GM10248 (cell line): ENCODE results near the gene DSTN.

Source experiments
- CTCF ChIA-PET: fragments of 300-600 bp; sonication (Branson Sonifier 250); formaldehyde crosslinking; extraction: SDS; loops from one replicate; lab custom pipeline; 2021; ENCODE audit warnings: antibody characterized with exemption; lab: Yijun Ruan, JAX
- POLR2A ChIA-PET: fragments of 350-650 bp; sonication (Branson Sonifier 250); formaldehyde crosslinking; extraction: SDS; loops from one replicate; lab custom pipeline; 2020; ENCODE audit warnings: antibody characterized with exemption; lab: Yijun Ruan, JAX
- DNase-seq: peaks from one replicate; pipeline ENCODE4 v3.0.0; 2012; ENCODE audit errors: extremely low spot score
- TF ChIP-seq, protein P1 (sequence below): IDR thresholded peaks from 2 replicates; pipeline ENCODE4 v1.5.1; 2012; ENCODE audit warnings: mild to moderate bottlenecking, low read depth; ENCODE audit errors: extremely low read depth, missing control alignments, control extremely low read depth

The DSTN gene

DNA sequence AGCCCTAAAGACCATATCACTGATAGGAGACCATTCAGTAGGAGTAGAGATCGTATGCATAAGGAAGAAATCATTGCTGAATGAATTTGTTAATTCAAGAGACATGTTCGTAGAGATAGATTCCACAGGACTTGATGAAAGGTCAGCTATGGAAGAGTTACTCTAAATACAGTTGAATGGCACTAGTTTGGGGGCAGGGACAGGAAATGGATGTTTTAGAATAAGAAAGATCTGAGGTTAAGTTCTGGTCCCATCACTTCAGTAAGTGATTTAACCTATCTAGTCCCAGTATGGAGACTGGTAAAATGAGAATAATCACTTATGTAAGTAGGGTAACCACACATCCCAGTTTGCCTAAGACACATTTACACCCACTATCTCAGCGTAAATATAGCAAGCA lies 35.8 kb upstream of the DSTN start:
- POLR2A ChIA-PET: no interaction called here
- TF ChIP-seq, protein P1, sequence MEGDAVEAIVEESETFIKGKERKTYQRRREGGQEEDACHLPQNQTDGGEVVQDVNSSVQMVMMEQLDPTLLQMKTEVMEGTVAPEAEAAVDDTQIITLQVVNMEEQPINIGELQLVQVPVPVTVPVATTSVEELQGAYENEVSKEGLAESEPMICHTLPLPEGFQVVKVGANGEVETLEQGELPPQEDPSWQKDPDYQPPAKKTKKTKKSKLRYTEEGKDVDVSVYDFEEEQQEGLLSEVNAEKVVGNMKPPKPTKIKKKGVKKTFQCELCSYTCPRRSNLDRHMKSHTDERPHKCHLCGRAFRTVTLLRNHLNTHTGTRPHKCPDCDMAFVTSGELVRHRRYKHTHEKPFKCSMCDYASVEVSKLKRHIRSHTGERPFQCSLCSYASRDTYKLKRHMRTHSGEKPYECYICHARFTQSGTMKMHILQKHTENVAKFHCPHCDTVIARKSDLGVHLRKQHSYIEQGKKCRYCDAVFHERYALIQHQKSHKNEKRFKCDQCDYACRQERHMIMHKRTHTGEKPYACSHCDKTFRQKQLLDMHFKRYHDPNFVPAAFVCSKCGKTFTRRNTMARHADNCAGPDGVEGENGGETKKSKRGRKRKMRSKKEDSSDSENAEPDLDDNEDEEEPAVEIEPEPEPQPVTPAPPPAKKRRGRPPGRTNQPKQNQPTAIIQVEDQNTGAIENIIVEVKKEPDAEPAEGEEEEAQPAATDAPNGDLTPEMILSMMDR: no peak
- DNase-seq: no peak
- CTCF ChIA-PET: interaction anchor here (1.1 to 1.4 kb wide), 3 partner anchors 18 to 30 kb away, joined by 3 read pairs; no protein-coding TSS in a partner anchor

DNA sequence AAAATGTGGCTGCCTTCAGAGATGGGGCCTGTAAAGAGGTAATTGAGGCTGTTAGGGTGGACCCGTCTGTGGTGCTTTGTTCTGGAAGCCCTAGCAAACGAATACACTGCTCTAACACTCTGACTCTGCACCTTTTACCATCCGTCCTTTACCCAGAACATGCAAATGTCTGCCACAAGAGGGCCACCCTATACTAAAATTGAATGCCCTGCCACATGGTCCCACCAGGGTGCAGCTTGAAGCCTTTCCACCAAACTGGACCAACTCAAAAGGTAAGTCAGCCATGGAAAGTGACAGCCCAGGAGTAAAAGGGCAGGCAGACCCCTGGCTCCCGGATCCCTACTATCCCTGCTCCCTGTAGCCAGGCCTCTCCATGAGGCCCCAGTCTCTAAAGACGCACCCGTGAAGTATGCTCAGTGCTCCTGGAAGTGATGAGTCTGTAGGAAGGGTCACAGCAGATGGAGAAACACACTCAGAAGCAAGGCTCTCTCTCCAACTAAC lies 32.9 kb upstream of the DSTN start:
- CTCF ChIA-PET: interaction anchor here (0.6 to 1.3 kb wide), 24 partner anchors 14 to 483 kb away, joined by 3 to 11 read pairs (median 3); partner anchors contain the start of gene DSTN
- POLR2A ChIA-PET: no interaction called here
- peak; percentile 73 for DNase-seq
- TF ChIP-seq, protein P1: peak; percentile 81

DNA sequence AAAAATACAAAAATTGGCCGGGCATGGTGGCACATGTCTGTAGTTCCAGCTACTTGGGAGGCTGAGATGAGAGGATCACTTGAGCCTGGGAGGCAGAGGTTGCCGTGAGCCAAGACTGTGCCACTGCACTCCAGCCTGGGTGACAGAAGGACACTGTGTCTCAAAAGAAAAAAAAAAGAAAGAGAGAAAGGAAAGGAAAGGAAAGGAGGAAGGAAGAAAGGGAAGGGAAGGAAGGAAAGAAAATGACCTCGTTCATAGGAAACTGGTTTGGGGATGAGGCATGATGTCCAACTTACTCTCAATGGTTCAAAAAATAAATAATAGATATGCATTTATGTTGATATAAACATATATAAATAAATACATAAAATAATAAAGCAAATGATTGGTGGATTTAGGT lies 31.9 kb upstream of the DSTN start:
- ChIA-PET POLR2A (no interaction called here), CTCF (interaction anchor here (1.1 kb wide), 1 partner anchor 462 kb away, joined by 3 read pairs; no protein-coding TSS in a partner anchor)
- no peak for DNase-seq
- TF ChIP-seq, protein P1: no peak

DNA sequence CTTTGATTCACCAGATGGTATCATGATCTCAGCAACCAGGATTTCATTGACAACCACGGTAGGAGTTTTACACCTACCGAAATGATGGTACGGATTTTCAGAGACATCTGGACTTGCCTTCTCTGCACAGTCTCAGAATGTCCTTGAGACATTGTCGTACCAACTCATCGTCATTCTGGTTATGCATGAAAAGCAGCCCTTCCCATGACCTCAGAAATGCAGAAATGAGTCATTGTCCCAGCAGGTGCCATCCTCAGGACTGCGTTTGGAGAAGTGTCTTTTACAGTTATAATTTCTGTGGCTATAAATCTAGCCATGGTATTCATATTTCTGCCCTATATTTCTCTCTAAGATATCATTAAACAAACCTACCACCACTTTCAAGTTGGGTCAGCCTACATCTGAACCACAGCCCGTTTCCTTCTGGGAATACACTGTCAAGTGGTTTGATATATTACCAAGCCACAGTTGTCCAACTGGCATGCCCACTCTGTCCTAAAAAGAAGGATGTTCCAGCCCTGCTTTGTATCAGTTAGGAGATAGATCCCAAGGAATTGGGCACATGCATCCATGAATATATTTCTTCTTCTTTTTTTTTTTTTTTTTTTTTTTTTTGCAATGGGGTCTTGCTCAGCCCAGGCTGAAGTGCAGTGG lies 31.2 kb upstream of the DSTN start:
- ChIA-PET POLR2A (no interaction called here), CTCF (interaction anchor here (1.5 to 2.0 kb wide), 3 partner anchors 18 to 63 kb away, joined by 3 to 6 read pairs (median 5); no protein-coding TSS in a partner anchor)
- peak; percentile 27 for DNase-seq
- TF ChIP-seq, protein P1: no peak

DNA sequence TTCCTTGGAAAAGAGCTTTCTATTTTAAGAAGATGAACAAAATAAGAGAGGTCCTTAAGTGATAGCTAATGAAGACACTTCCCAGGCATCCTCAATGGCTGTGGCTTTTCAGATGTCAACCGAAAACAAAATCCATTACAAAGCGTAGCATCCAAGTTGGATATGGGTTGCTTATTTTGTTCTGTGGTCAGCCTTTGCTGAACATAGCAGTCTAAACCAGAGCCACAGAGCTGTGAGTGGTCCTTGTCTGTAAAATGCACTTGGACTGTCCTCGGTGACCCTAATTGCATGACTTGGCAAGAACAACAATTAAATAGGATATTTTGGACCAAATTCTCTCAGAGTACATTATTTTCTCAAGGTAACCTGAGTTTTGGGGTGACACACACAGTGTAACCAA lies 28.3 kb upstream of the DSTN start:
- ChIA-PET CTCF (interaction anchor here (0.9 to 1.1 kb wide), 6 partner anchors 14 to 76 kb away, joined by 3 to 4 read pairs (median 3); no protein-coding TSS in a partner anchor), POLR2A (interaction anchor here (0.6 kb wide), 1 partner anchor 22 kb away, joined by 8 read pairs; no protein-coding TSS in a partner anchor)
- TF ChIP-seq, protein P1: no peak
- no peak for DNase-seq

DNA sequence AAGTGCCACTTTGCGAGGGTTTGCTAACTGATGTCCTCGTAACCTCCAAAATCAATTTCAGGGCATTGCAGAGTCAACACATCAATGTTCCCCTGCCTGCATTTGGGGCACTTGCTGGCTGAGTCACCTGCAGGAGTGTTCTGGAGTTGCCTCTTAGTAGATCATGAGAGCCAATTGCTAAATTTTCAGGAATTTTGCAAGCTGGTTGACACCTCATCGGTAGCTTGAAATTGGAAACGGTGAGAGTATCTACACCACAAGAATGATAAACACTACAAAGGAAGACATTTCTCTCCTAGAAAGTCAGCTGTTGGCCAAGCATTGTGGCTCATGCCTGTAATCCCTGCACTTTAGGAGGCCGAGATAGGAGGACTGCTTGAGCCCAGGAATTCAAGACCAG lies 27.9 kb upstream of the DSTN start:
- DNase-seq: no peak
- TF ChIP-seq, protein P1: no peak
- ChIA-PET CTCF (interaction anchor here (0.9 to 1.6 kb wide), 6 partner anchors 14 to 141 kb away, joined by 3 to 4 read pairs (median 3); no protein-coding TSS in a partner anchor), POLR2A (interaction anchor here (0.6 kb wide), 1 partner anchor 21 kb away, joined by 8 read pairs; no protein-coding TSS in a partner anchor)
